GM23338 (cell line): ENCODE results near the gene ZCCHC8. TPM values are rescaled to one million over a fixed set of nuclear protein-coding genes. Genes with fewer than 3 reads are reported as not detected.

ENCODE experiments used
- ATAC-seq: fragments of 200-7000 bp; cut with Tn5 transposase; 3 replicates; pipeline ENCODE4 v1.9.1; 2020
- DNase-seq: peaks from one replicate; pipeline ENCODE4 v3.0.0-alpha.2; 2015; ENCODE audit warnings: low spot score
- H2AFZ ChIP-seq: fragments of 200-600 bp; sonication (generic); 2 replicates; pipeline ENCODE4 v1.8.0; 2016; ENCODE audit warnings: antibody characterized with exemption, mild to moderate bottlenecking, moderate library complexity
- H3F3A ChIP-seq: fragments of 200-600 bp; sonication (generic); replicated peaks from 2 replicates; pipeline ENCODE4 v1.8.0; 2017; ENCODE audit warnings: antibody characterized with exemption, mixed run types, low read depth
- H3K27ac ChIP-seq: fragments of 200-600 bp; sonication (generic); 2 replicates; pipeline ENCODE4 v1.6.1; 2016; ENCODE audit warnings: low read depth
- H3K27me3 ChIP-seq: fragments of 200-600 bp; sonication (generic); 2 replicates; pipeline ENCODE4 v1.8.0; 2016; ENCODE audit warnings: mild to moderate bottlenecking, mixed run types, moderate library complexity; ENCODE audit not compliant: insufficient read depth
- H3K36me3 ChIP-seq: fragments of 200-600 bp; sonication (generic); 2 replicates; pipeline ENCODE4 v1.8.0; 2016; ENCODE audit warnings: mild to moderate bottlenecking; ENCODE audit not compliant: insufficient read depth
- H3K4me1 ChIP-seq: fragments of 200-600 bp; sonication (generic); 2 replicates; pipeline ENCODE4 v1.8.0; 2016; ENCODE audit warnings: mild to moderate bottlenecking, moderate library complexity; ENCODE audit not compliant: insufficient read depth
- H3K4me2 ChIP-seq: fragments of 200-600 bp; sonication (generic); 2 replicates; pipeline ENCODE4 v1.7.1; 2017; ENCODE audit warnings: mixed run types
- H3K4me3 ChIP-seq: fragments of 200-600 bp; sonication (generic); 2 replicates; pipeline ENCODE4 v1.6.1; 2016; ENCODE audit warnings: mixed run types
- H3K79me2 ChIP-seq: fragments of 200-600 bp; sonication (generic); replicated peaks from 2 replicates; pipeline ENCODE4 v1.8.0; 2017; ENCODE audit warnings: mild to moderate bottlenecking; ENCODE audit not compliant: insufficient read depth
- H3K9me2 ChIP-seq: fragments of 200-600 bp; sonication (generic); 2 replicates; pipeline ENCODE4 v1.8.0; 2017; ENCODE audit not compliant: insufficient read depth
- H4K20me1 ChIP-seq: fragments of 200-600 bp; sonication (generic); replicated peaks from 2 replicates; pipeline ENCODE4 v1.8.0; 2017; ENCODE audit warnings: mild to moderate bottlenecking; ENCODE audit not compliant: insufficient read depth
- H3K27ac Mint-ChIP-seq: 2 replicates; pipeline ENCODE4 v1.8.0; 2020; ENCODE audit warnings: inconsistent platforms, mild to moderate bottlenecking, moderate library complexity, mixed read lengths
- H3K27me3 Mint-ChIP-seq: 3 replicates; pipeline ENCODE4 v1.8.0; 2022; ENCODE audit warnings: low read depth, mild to moderate bottlenecking, moderate library complexity, mixed read lengths, inconsistent platforms; ENCODE audit not compliant: insufficient read depth, poor library complexity
- H3K36me3 Mint-ChIP-seq: 3 replicates; pipeline ENCODE4 v1.8.0; 2021; ENCODE audit warnings: low read depth, mild to moderate bottlenecking, inconsistent platforms, moderate library complexity, mixed read lengths
- H3K4me1 Mint-ChIP-seq: 3 replicates; pipeline ENCODE4 v1.8.0; 2020; ENCODE audit warnings: mild to moderate bottlenecking, inconsistent platforms, mixed read lengths
- H3K4me3 Mint-ChIP-seq: 3 replicates; pipeline ENCODE4 v1.8.0; 2021; ENCODE audit warnings: moderate library complexity, mild to moderate bottlenecking, inconsistent platforms, mixed read lengths
- H3K9me3 Mint-ChIP-seq: 3 replicates; pipeline ENCODE4 v1.8.0; 2020; ENCODE audit warnings: moderate library complexity, mild to moderate bottlenecking, inconsistent platforms, mixed read lengths
- CREB1 ChIP-seq: fragments of 250-450 bp; sonication (Bioruptor Pico); IDR thresholded peaks from 2 replicates; pipeline ENCODE4 v1.5.0; 2020; ENCODE audit warnings: low read depth, mild to moderate bottlenecking, moderate library complexity
- CTCF ChIP-seq, 2 experiments: fragments of 200-600 bp in 1 of 2; sonication (generic) in 1 of 2; conservative IDR thresholded peaks; 2 replicates each; pipeline versions ENCODE4 v1.5.1 to v1.6.1; 2016 to 2017; ENCODE audit warnings: antibody characterized with exemption in 2 of 2, low read depth in 2 of 2, mild to moderate bottlenecking in 2 of 2, moderate library complexity in 1 of 2
- ETS1 ChIP-seq: IDR thresholded peaks from 2 replicates; pipeline ENCODE4 v1.6.1; 2016; ENCODE audit warnings: antibody characterized with exemption
- EZH2 ChIP-seq: fragments of 200-600 bp; sonication (generic); IDR thresholded peaks from one replicate; pipeline ENCODE4 v1.8.0; 2017; ENCODE audit warnings: antibody characterized with exemption, mild to moderate bottlenecking, low read depth; ENCODE audit not compliant: unreplicated experiment
- EZH2phosphoT487 ChIP-seq: fragments of 200-600 bp; sonication (generic); IDR thresholded peaks from one replicate; pipeline ENCODE4 v1.8.1; 2018; ENCODE audit warnings: antibody characterized with exemption; ENCODE audit not compliant: unreplicated experiment
- JUNB ChIP-seq: IDR thresholded peaks from one replicate; pipeline ENCODE4 v1.6.1; 2016; ENCODE audit warnings: antibody characterized with exemption; ENCODE audit not compliant: unreplicated experiment
- NANOG ChIP-seq: IDR thresholded peaks from 2 replicates; pipeline ENCODE4 v1.6.1; 2016; ENCODE audit warnings: antibody characterized with exemption, borderline replicate concordance
- POLR2AphosphoS5 ChIP-seq: IDR thresholded peaks from 2 replicates; pipeline ENCODE4 v1.6.1; 2016; ENCODE audit warnings: antibody characterized with exemption, low read depth
- REST ChIP-seq: IDR thresholded peaks from one replicate; pipeline ENCODE4 v1.6.1; 2018; ENCODE audit warnings: antibody characterized with exemption; ENCODE audit not compliant: unreplicated experiment
- STAT1 ChIP-seq: IDR thresholded peaks from one replicate; pipeline ENCODE4 v1.6.1; 2016; ENCODE audit warnings: antibody characterized with exemption; ENCODE audit not compliant: unreplicated experiment
- ZNF114 ChIP-seq: fragments of 250-450 bp; sonication (Bioruptor Pico); IDR thresholded peaks from 2 replicates; pipeline ENCODE4 v1.5.0; 2020; ENCODE audit warnings: mild to moderate bottlenecking, moderate library complexity
- ZNF331 ChIP-seq: fragments of 250-450 bp; sonication (Bioruptor Pico); IDR thresholded peaks from 2 replicates; pipeline ENCODE4 v1.5.0; 2020; ENCODE audit warnings: low read depth, mild to moderate bottlenecking, moderate library complexity
- ZNF462 ChIP-seq: fragments of 250-450 bp; sonication (Bioruptor Pico); IDR thresholded peaks from 2 replicates; pipeline ENCODE4 v1.5.0; 2020; ENCODE audit warnings: mild to moderate bottlenecking, moderate library complexity
- polyA plus RNA-seq: library from polyadenylated mRNA; unstranded; fragments of >200 nt; fragmentation: Nextera tagmentation; extraction: Ambion mirVana; gene quantifications from 2 replicates; pipeline ENCODE4 v1.2.1, GENCODE V29; 2016
- total RNA-seq: library from RNA; depleted of rRNA; stranded (reverse); fragments of >200 nt; shearing (Covaris generic); gene quantifications from 2 replicates; pipeline ENCODE4 v1.2.3, GENCODE V29; 2014

Gene ZCCHC8
- total and polyA plus RNA-seq, 2 experiments from 2014 or later: 23.9 to 39.0 TPM

- Histone ChIP-seq H3F3A (peaks cover 4% of the 10 kb centered on the region; the same call in 1 of the 2 replicates), H3K4me3 (no peak overlapping the region), H3K4me2 (no peak overlapping the region), H2AFZ (no peak overlapping the region), H3K27me3 (no peaks in the 10 kb centered on the region), H3K79me2 (peaks cover 93% of the 10 kb centered on the region), H3K9me2 (no peaks in the 10 kb centered on the region), H4K20me1 (peaks cover 26% of the 10 kb centered on the region), H3K4me1 (no peaks in the 10 kb centered on the region), H3K27ac (no peak overlapping the region), H3K36me3 (peaks cover 98% of the 10 kb centered on the region)
- DNase-seq (no peak), ATAC-seq (no peak)
- TF ChIP-seq STAT1: no peak
- TF ChIP-seq EZH2phosphoT487: no peak
- TF ChIP-seq CREB1 (CRISPR knock-in tag): no peak
- TF ChIP-seq ETS1: no peak
- no peak for TF ChIP-seq EZH2
- no peak for TF ChIP-seq JUNB
- no peak for TF ChIP-seq POLR2AphosphoS5
- TF ChIP-seq CTCF (conservative IDR thresholded peaks at IDR 0.05; ENCODE audit: low read depth in 2 of 2): no peak
- no peak for TF ChIP-seq ZNF114 (CRISPR knock-in tag)
- no peak for TF ChIP-seq NANOG
- no peak for TF ChIP-seq ZNF462
- TF ChIP-seq ZNF331 (CRISPR knock-in tag): no peak
- TF ChIP-seq REST: no peak
- no peaks in the 10 kb centered on the region for H3K4me1 Mint-ChIP-seq
- H3K4me3 Mint-ChIP-seq: no peak overlapping the region; the same call in 2 of the 3 replicates
- peaks cover 97% of the 10 kb centered on the region for H3K36me3 Mint-ChIP-seq
- no peak overlapping the region for H3K27ac Mint-ChIP-seq
- H3K27me3 Mint-ChIP-seq: peaks cover 3% of the 10 kb centered on the region
- no peaks in the 10 kb centered on the region for H3K9me3 Mint-ChIP-seq
Observed at GRCh38 chr12:122516544-122517361, 16.0 kb upstream of the ZCCHC8 start.
